ENCODE measurements around the gene GUCY1A1.
A peak's percentile ranks its signal among the peaks of the same experiment; 100 is the strongest.

The GUCY1A1 gene

DNA sequence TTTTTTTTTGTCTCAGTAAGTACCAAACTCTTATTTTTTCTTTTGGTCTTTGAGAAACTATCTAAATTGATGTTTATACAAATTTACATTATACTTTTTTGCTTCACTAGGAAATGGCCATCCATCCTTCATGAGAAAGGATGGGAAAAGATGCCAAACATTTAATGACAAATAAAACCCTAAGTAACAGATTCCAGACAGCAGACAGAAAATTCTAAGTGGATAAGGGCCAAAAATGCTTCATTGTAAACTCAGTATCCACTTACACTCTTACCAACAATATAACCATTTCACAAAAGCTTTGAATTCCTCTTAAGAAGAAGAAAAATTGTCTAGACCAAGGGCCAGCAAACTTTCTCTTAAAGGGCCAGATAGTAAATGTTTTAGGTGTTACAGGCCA, 95.7 kb downstream of the GUCY1A1 start:
- Histone ChIP-seq H3K9ac (no peak overlapping the region), H3K9me3 (ENCODE audit: control insufficient read depth, low read length) (no peaks in the 10 kb centered on the region), H3K27me3 (ENCODE audit: control insufficient read depth, insufficient read depth, low read length) (no peaks in the 10 kb centered on the region), H3K4me2 (ENCODE audit: low read length) (no peak overlapping the region), H3K36me3 (ENCODE audit: control insufficient read depth, insufficient read depth, low read length) (no peaks in the 10 kb centered on the region), H3K27ac (peak overlapping the region; percentile 19), H3K4me3 (ENCODE audit: low read depth, low read length) (no peak overlapping the region), H3K79me2 (no peaks in the 10 kb centered on the region), H2AFZ (no peak overlapping the region), H3K4me1 (peaks cover 6% of the 10 kb centered on the region)
- TF ChIP-seq, protein P1, sequence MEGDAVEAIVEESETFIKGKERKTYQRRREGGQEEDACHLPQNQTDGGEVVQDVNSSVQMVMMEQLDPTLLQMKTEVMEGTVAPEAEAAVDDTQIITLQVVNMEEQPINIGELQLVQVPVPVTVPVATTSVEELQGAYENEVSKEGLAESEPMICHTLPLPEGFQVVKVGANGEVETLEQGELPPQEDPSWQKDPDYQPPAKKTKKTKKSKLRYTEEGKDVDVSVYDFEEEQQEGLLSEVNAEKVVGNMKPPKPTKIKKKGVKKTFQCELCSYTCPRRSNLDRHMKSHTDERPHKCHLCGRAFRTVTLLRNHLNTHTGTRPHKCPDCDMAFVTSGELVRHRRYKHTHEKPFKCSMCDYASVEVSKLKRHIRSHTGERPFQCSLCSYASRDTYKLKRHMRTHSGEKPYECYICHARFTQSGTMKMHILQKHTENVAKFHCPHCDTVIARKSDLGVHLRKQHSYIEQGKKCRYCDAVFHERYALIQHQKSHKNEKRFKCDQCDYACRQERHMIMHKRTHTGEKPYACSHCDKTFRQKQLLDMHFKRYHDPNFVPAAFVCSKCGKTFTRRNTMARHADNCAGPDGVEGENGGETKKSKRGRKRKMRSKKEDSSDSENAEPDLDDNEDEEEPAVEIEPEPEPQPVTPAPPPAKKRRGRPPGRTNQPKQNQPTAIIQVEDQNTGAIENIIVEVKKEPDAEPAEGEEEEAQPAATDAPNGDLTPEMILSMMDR (IDR thresholded peaks at IDR 0.05), result no peak

DNA sequence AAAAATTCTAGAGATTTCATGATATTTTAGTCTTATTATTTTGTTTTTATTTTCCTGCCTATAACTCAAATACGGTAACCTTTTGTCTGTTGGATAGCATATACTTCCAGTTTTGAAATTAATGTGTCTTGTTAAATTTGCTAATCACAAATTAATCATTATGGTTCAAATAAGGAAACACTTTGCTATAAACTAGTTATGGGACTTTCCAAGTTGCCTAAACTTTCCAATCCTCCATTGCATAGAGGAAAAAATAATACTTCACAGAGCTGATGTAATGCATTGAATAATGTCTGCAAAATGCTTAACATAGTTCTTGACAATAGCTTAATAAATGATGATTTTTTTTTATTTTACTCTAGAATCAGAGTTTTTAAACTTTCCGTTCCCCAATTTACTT, 96.9 kb downstream of the GUCY1A1 start:
- H3K79me2 ChIP-seq, result no peaks in the 10 kb centered on the region
- H3K36me3 ChIP-seq (ENCODE audit: control insufficient read depth, insufficient read depth, low read length), result no peaks in the 10 kb centered on the region
- H3K4me1 ChIP-seq, result peaks cover 3% of the 10 kb centered on the region
- H2AFZ ChIP-seq, result no peak overlapping the region
- TF ChIP-seq, protein P1 (IDR thresholded peaks at IDR 0.05), result no peak
- no peak overlapping the region for H3K9ac ChIP-seq
- no peak overlapping the region for H3K27ac ChIP-seq
- H3K4me2 ChIP-seq (ENCODE audit: low read length), result no peak overlapping the region
- no peaks in the 10 kb centered on the region for H3K27me3 ChIP-seq (ENCODE audit: control insufficient read depth, insufficient read depth, low read length)
- H3K4me3 ChIP-seq (ENCODE audit: low read depth, low read length), result no peak overlapping the region
- H3K9me3 ChIP-seq (ENCODE audit: control insufficient read depth, low read length), result no peaks in the 10 kb centered on the region

DNA sequence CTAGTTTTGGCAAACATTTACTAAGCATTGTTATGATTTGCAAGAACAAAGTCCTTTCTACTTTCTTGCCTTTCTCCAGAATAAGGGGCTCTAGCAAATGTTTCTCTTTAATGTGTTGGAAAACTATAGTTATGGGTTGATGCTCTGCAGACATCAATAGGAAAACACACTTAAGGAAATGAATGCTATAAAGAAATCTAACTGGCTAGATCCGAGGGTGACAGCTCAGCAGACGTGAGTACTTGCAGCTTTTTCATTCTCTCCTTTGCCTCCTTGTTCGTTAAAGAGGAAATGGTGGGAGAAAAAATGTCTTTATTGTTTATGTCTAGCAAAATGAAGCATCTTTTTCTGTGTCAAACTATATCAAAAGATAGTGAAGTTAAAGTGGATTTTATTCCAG, 98.5 kb downstream of the GUCY1A1 start:
- Histone ChIP-seq H3K4me1 (peaks cover 4% of the 10 kb centered on the region), H3K9ac (no peak overlapping the region), H3K4me2 (ENCODE audit: low read length) (no peak overlapping the region), H3K27me3 (ENCODE audit: control insufficient read depth, insufficient read depth, low read length) (no peaks in the 10 kb centered on the region), H3K27ac (no peak overlapping the region), H2AFZ (no peak overlapping the region), H3K4me3 (ENCODE audit: low read depth, low read length) (no peak overlapping the region), H3K9me3 (ENCODE audit: control insufficient read depth, low read length) (no peaks in the 10 kb centered on the region), H3K36me3 (ENCODE audit: control insufficient read depth, insufficient read depth, low read length) (no peaks in the 10 kb centered on the region), H3K79me2 (no peaks in the 10 kb centered on the region)
- TF ChIP-seq, protein P1 (IDR thresholded peaks at IDR 0.05), result no peak

DNA sequence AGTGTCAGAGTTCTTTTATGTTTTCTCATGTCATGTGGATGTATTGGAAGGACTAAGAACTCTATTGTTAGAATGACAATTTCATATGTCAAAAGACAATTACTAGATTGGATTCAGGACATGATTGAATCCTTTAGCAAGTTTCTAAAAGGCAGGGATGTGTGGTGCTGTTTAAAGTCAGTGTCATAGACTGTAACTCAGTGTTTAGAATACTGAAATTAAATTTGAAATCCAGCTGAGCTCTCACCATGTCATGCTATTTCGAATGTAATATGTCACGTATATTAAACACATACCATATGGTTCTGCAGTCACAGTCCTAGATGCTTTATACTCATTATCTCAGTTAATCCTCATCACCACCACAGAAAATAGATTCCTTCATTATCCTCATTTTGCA, 100.0 kb downstream of the GUCY1A1 start:
- peaks cover 4% of the 10 kb centered on the region for H3K4me1 ChIP-seq
- H3K9ac ChIP-seq, result no peak overlapping the region
- no peak overlapping the region for H2AFZ ChIP-seq
- H3K27me3 ChIP-seq (ENCODE audit: control insufficient read depth, insufficient read depth, low read length), result no peaks in the 10 kb centered on the region
- H3K4me2 ChIP-seq (ENCODE audit: low read length), result no peak overlapping the region
- no peaks in the 10 kb centered on the region for H3K79me2 ChIP-seq
- TF ChIP-seq, protein P1 (IDR thresholded peaks at IDR 0.05), result no peak
- H3K4me3 ChIP-seq (ENCODE audit: low read depth, low read length), result no peak overlapping the region
- H3K36me3 ChIP-seq (ENCODE audit: control insufficient read depth, insufficient read depth, low read length), result no peaks in the 10 kb centered on the region
- H3K27ac ChIP-seq, result no peak overlapping the region
- no peaks in the 10 kb centered on the region for H3K9me3 ChIP-seq (ENCODE audit: control insufficient read depth, low read length)

DNA sequence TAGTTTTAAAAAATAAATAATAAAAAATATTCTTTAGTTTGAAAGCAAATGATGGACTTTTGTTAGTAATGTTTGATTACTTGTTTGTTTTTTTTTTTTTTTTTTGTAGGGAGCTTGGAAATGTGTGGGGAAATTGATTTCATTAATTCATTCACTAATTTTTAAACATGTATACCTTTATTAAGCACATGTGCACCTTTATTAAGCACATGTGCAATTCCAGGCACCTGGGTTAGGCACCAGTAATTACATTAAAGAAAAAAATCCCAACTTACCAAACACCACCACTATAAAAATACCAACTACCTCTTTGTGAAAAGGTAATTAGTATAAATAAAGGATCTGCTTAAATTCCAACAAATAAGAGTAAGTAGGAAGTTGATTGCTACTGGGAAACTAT, 101.7 kb downstream of the GUCY1A1 start:
- no peak overlapping the region for H3K9ac ChIP-seq
- H3K27me3 ChIP-seq (ENCODE audit: control insufficient read depth, insufficient read depth, low read length), result no peaks in the 10 kb centered on the region
- TF ChIP-seq, protein P1 (IDR thresholded peaks at IDR 0.05), result no peak
- H3K4me1 ChIP-seq, result peaks cover 4% of the 10 kb centered on the region
- H3K4me3 ChIP-seq (ENCODE audit: low read depth, low read length), result no peak overlapping the region
- no peak overlapping the region for H3K27ac ChIP-seq
- H2AFZ ChIP-seq, result no peak overlapping the region
- H3K79me2 ChIP-seq, result no peaks in the 10 kb centered on the region
- H3K4me2 ChIP-seq (ENCODE audit: low read length), result no peak overlapping the region
- H3K9me3 ChIP-seq (ENCODE audit: control insufficient read depth, low read length), result no peaks in the 10 kb centered on the region
- no peaks in the 10 kb centered on the region for H3K36me3 ChIP-seq (ENCODE audit: control insufficient read depth, insufficient read depth, low read length)
